Mammary epithelial cell (primary cell): ENCODE measurements around the gene MAP3K12.

Source experiments
- CTCF ChIP-seq, 2 donors: IDR thresholded peaks in 1 of 2; conservative IDR thresholded peaks in 1 of 2; 2 replicates each; pipeline ENCODE4 v1.5.1; 2011 to 2012; ENCODE audit warnings: inconsistent platforms in 2 of 2, low read length in 2 of 2, mild to moderate bottlenecking in 2 of 2, control low read depth in 1 of 2, low read depth in 1 of 2; ENCODE audit not compliant: insufficient read depth in 1 of 2; ENCODE audit errors: extremely low read depth in 1 of 2
- EZH2 ChIP-seq: IDR thresholded peaks from 2 replicates; pipeline ENCODE4 v1.6.1; 2012; ENCODE audit warnings: low read length, inconsistent platforms, borderline replicate concordance

GRCh38 chr12:53499266-53500141 is at the start of gene MAP3K12:
- no peak for TF ChIP-seq EZH2
- no peak for TF ChIP-seq CTCF (conservative IDR thresholded peaks at IDR 0.05 in 1 of 2, IDR thresholded peaks at IDR 0.05 in 1 of 2; ENCODE audit: extremely low read depth in 1 of 2, insufficient read depth in 1 of 2, low read depth in 1 of 2, low read length in 2 of 2)
